HepG2 (cell line): ENCODE data around the gene SAMD4B. TPM values are rescaled to one million over a fixed set of nuclear protein-coding genes. Genes with fewer than 3 reads are reported as not detected.
A peak's percentile ranks its signal among the peaks of the same experiment; 100 is the strongest.

Source experiments
- ATAC-seq: fragments of 200-7000 bp; cut with Tn5 transposase; 3 replicates; pipeline ENCODE4 v1.9.1; 2020; ENCODE audit warnings: mild to moderate bottlenecking, moderate library complexity
- BruUV-seq: library from RNA; stranded (reverse); fragments of 400-500 nt; replicated peaks from 2 replicates; lab custom pipeline; 2021; lab: Mats Ljungman, UMichigan
- CTCF ChIA-PET: fragments of 300-600 bp; formaldehyde crosslinking; extraction: SDS; loops from one replicate; lab custom pipeline; 2021; ENCODE audit warnings: low total read pairs, inconsistent platforms, low intra/inter-chr PET ratio; lab: Yijun Ruan, JAX
- POLR2A ChIA-PET: fragments of 350-600 bp; sonication (Branson Sonifier 250); formaldehyde crosslinking; loops from one replicate; lab custom pipeline; 2020; ENCODE audit warnings: antibody characterized with exemption, inconsistent platforms; lab: Yijun Ruan, JAX
- DNase-seq: peaks from one replicate; pipeline ENCODE4 v3.0.0-alpha.2; 2015; ENCODE audit warnings: low spot score
- FAIRE-seq: peaks from 3 replicates; lab custom pipeline; 2011; peaks lifted over from hg19 to GRCh38; lab: Jason Lieb, UNC
- H2AFZ ChIP-seq: one replicate; pipeline ENCODE4 v1.6.1; 2011; ENCODE audit warnings: low read length, inconsistent platforms
- H3K27ac ChIP-seq: fragments of 300-600 bp; 3 replicates; pipeline ENCODE4 v1.8.0; 2011; ENCODE audit warnings: mixed run types, mild to moderate bottlenecking, mixed read lengths, low read length, inconsistent platforms; ENCODE audit not compliant: insufficient read depth; ENCODE audit errors: extremely low read length
- H3K27me3 ChIP-seq, 2 experiments: fragments of 200-600 bp in 1 of 2; 2 replicates in 1 of 2; 3 replicates in 1 of 2; pipeline versions ENCODE4 v1.6.0 to v1.8.0; 2011; ENCODE audit warnings: low read length in 2 of 2, mild to moderate bottlenecking in 2 of 2, moderate library complexity in 2 of 2, inconsistent platforms in 1 of 2; ENCODE audit not compliant: insufficient read depth in 2 of 2, control insufficient read depth in 1 of 2
- H3K36me3 ChIP-seq, 2 experiments: fragments of 200-600 bp in 1 of 2; replicated peaks in 1 of 2; 2 replicates in 1 of 2; 3 replicates in 1 of 2; pipeline versions ENCODE4 v1.5.1 to v1.8.0; 2011; ENCODE audit warnings: low read length in 2 of 2, inconsistent platforms in 1 of 2; ENCODE audit not compliant: insufficient read depth in 2 of 2, control insufficient read depth in 1 of 2
- H3K4me1 ChIP-seq: 2 replicates; pipeline ENCODE4 v1.5.1; 2012; ENCODE audit warnings: low read length, inconsistent platforms; ENCODE audit not compliant: insufficient read depth
- H3K4me2 ChIP-seq: 2 replicates; pipeline ENCODE4 v1.6.0; 2011; ENCODE audit warnings: low read depth, low read length, inconsistent platforms
- H3K4me3 ChIP-seq, 3 experiments: fragments of 200-600 bp in 1 of 3; sonication (generic), shearing (Covaris generic) in 1 of 3; replicated peaks in 1 of 3; 2 replicates each; pipeline ENCODE4 v1.5.1; 2011 to 2016; ENCODE audit warnings: low read length in 3 of 3, inconsistent platforms in 2 of 3, low read depth in 2 of 3, mild to moderate bottlenecking in 2 of 3, control low read depth in 1 of 3, mixed read lengths in 1 of 3; ENCODE audit not compliant: insufficient read depth in 1 of 3
- H3K79me2 ChIP-seq: one replicate; pipeline ENCODE4 v1.6.1; 2011; ENCODE audit warnings: low read length, inconsistent platforms; ENCODE audit not compliant: insufficient read depth
- H3K9ac ChIP-seq: 2 replicates; pipeline ENCODE4 v1.6.0; 2011; ENCODE audit warnings: mild to moderate bottlenecking, low read depth, low read length, inconsistent platforms; ENCODE audit not compliant: insufficient read depth
- H3K9me3 ChIP-seq: 2 replicates; pipeline ENCODE4 v1.5.1; 2012; ENCODE audit warnings: mild to moderate bottlenecking, low read length
- H4K20me1 ChIP-seq: 2 replicates; pipeline ENCODE4 v1.6.0; 2011; ENCODE audit warnings: inconsistent platforms, mild to moderate bottlenecking, low read length, moderate library complexity; ENCODE audit not compliant: insufficient read depth
- DRAP1 ChIP-seq: IDR thresholded peaks from 2 replicates; pipeline ENCODE4 v1.6.1; 2016; ENCODE audit warnings: missing genetic modification reagents, missing compliant biosample characterization
- HES4 ChIP-seq: sonication (generic); formaldehyde crosslinking; IDR thresholded peaks from 2 replicates; pipeline ENCODE4 v1.9.0; 2021; ENCODE audit warnings: mild to moderate bottlenecking, missing genetic modification reagents, borderline replicate concordance
- NCOA2 ChIP-seq: sonication (generic); formaldehyde crosslinking; IDR thresholded peaks from 2 replicates; pipeline ENCODE4 v1.8.0; 2022; ENCODE audit warnings: inconsistent platforms
- ZNF224 ChIP-seq: sonication (generic); formaldehyde crosslinking; IDR thresholded peaks from 2 replicates; pipeline ENCODE4 v1.5.0; 2020; ENCODE audit warnings: mild to moderate bottlenecking, missing genetic modification reagents
- ZNF407 ChIP-seq: sonication (generic); formaldehyde crosslinking; IDR thresholded peaks from one replicate; pipeline ENCODE4 v1.5.1; 2020; ENCODE audit warnings: mild to moderate bottlenecking, missing genetic modification reagents; ENCODE audit errors: not compliant biosample characterization
- ZNF687 ChIP-seq: sonication (generic); formaldehyde crosslinking; IDR thresholded peaks from 2 replicates; pipeline ENCODE4 v1.5.1; 2020; ENCODE audit warnings: mild to moderate bottlenecking, missing genetic modification reagents, moderate library complexity
- WGBS: methylation state at CpG from one replicate; pipeline ENCODE4 v1.1.6; 2017; ENCODE audit warnings: low lambda C conversion rate; 5-methylcytosine and 5-hydroxymethylcytosine counted together
- in situ Hi-C: cut with HindIII; loops from 2 replicates; pipeline ENCODE4 v1.10.0; 2017; ENCODE audit warnings: low pct_unique_long_range_greater_than_20kb; ENCODE audit not compliant: extremely low pct_ligation_motif_present
- intact Hi-C: fragments of 100-400 bp; cut with micrococcal nuclease; formaldehyde crosslinking; loops from one replicate; pipeline ENCODE4 v1.10.0; 2022; ENCODE audit not compliant: unreplicated experiment
- polyA plus RNA-seq, 8 experiments: library from polyadenylated mRNA; depleted of rRNA in 3 of 8; stranded (reverse) in 7 of 8; unstranded in 1 of 8; fragments of >200 nt; fragmentation: Illumina TruSeq in 4 of 8; extraction: Trizol in 4 of 8; gene quantifications; 2 replicates each; pipeline versions ENCODE4 v1.2.1 to v1.2.3, GENCODE V29; 2011 to 2016; ENCODE audit warnings: low read depth in 4 of 8, missing spikeins in 1 of 8, mixed read lengths in 1 of 8; ENCODE audit not compliant: insufficient read depth in 1 of 8
- total RNA-seq, 5 experiments: library from RNA; depleted of rRNA; stranded (reverse); fragments of >200 nt; fragmentation: Illumina TruSeq; extraction: Trizol; gene quantifications; 2 replicates each; pipeline ENCODE4 v1.2.3, GENCODE V29; 2016; ENCODE audit warnings: low read depth in 1 of 5

Gene SAMD4B
- total and polyA plus RNA-seq, 2 of the 13 experiments (the other 11 are each of a cell fraction or from before 2014, with no cell fraction given), result 26.0 to 31.8 TPM

- Histone ChIP-seq H3K4me1 (peaks cover 63% of the 10 kb centered on the region), H3K36me3 (peaks cover 0 to 16% of the 10 kb centered on the region in 2 experiments; a peak in 3 of 5 replicates), H4K20me1 (no peaks in the 10 kb centered on the region; the same call in none of the 2 replicates), H3K4me3 (peak overlapping the region; percentile 84 to 92 (median 88)), H2AFZ (no peak overlapping the region), H3K27ac (peak overlapping the region; percentile 45), H3K4me2 (peak overlapping the region; percentile 86), H3K27me3 (no peaks in the 10 kb centered on the region; a peak in 1 of 5 replicates), H3K9ac (peak overlapping the region; percentile 91), H3K79me2 (peaks cover 41% of the 10 kb centered on the region), H3K9me3 (no peaks in the 10 kb centered on the region)
- 6% methylated on average over 19 of the region's 51 CpGs for WGBS
- ATAC-seq, result no peak
- intact Hi-C loops, result loop anchor here (5.0 kb wide), 1 partner anchor 70 kb away; the partner anchor contains the start of gene PLEKHG2
- DNase-seq, result no peak
- no peak for TF ChIP-seq ZNF224 (CRISPR knock-in tag)
- TF ChIP-seq NCOA2 (CRISPR knock-in tag), result no peak
- TF ChIP-seq ZNF407 (CRISPR knock-in tag), result no peak
- TF ChIP-seq HES4 (CRISPR knock-in tag), result 0 out of 2 replicates have a peak, but pooled peaks have one; percentile 2
- no peak for TF ChIP-seq DRAP1
- TF ChIP-seq ZNF687 (CRISPR knock-in tag), result peak; percentile 39; the same call in 1 of the 2 replicates
- in situ Hi-C loops, result no loop called here
- no peak for FAIRE-seq
- POLR2A ChIA-PET, result interaction anchor here (0.6 to 2.5 kb wide), 12 partner anchors 12 to 1292 kb away, joined by 3 to 14 read pairs (median 4); partner anchors contain the start of genes FBXO17, MED29, PAF1 and RPS16
- CTCF ChIA-PET, result interaction anchor here (0.8 kb wide), 1 partner anchor 70 kb away, joined by 4 read pairs; the partner anchor contains the start of gene PLEKHG2
- BruUV-seq, result no TSS peak
Observed at GRCh38 chr19:39342647-39343305, 555 bp downstream of the SAMD4B start.
